Measurements from ENCODE around the gene PPP2R2C.

Gene PPP2R2C

GRCh38 chr4:6506616-6507140 is 34.3 kb upstream of the PPP2R2C start:
- Histone ChIP-seq H3K27me3 (ENCODE audit: insufficient read depth, low read length, poor library complexity, severe bottlenecking) (no peaks in the 10 kb centered on the region), H3K4me3 (ENCODE audit: low read length, poor library complexity, severe bottlenecking) (no peak overlapping the region), H4K20me1 (ENCODE audit: insufficient read depth, low read length, poor library complexity, severe bottlenecking) (no peaks in the 10 kb centered on the region), H3K9ac (ENCODE audit: low read depth, low read length, poor library complexity, severe bottlenecking) (no peak overlapping the region), H3K4me2 (ENCODE audit: low read depth, low read length, poor library complexity, severe bottlenecking) (no peak overlapping the region), H3K4me1 (ENCODE audit: insufficient read depth, low read length, poor library complexity, severe bottlenecking) (no peaks in the 10 kb centered on the region), H3K36me3 (ENCODE audit: insufficient read depth, low read length) (no peaks in the 10 kb centered on the region), H2AFZ (ENCODE audit: low read length) (no peak overlapping the region), H3F3A (ENCODE audit: low read depth) (no peaks in the 10 kb centered on the region), H3K9me3 (ENCODE audit: insufficient read depth, low read depth, low read length) (peaks cover 15% of the 10 kb centered on the region; the same call in 1 of the 2 replicates), H3K79me2 (ENCODE audit: insufficient read depth, low read length) (no peaks in the 10 kb centered on the region), H3K9me2 (replicated peaks; ENCODE audit: low read depth, low read length) (no peaks in the 10 kb centered on the region)
- TF ChIP-seq EZH2phosphoT487 (IDR thresholded peaks at IDR 0.05; ENCODE audit: borderline replicate concordance), result no peak
- TF ChIP-seq, protein P1, sequence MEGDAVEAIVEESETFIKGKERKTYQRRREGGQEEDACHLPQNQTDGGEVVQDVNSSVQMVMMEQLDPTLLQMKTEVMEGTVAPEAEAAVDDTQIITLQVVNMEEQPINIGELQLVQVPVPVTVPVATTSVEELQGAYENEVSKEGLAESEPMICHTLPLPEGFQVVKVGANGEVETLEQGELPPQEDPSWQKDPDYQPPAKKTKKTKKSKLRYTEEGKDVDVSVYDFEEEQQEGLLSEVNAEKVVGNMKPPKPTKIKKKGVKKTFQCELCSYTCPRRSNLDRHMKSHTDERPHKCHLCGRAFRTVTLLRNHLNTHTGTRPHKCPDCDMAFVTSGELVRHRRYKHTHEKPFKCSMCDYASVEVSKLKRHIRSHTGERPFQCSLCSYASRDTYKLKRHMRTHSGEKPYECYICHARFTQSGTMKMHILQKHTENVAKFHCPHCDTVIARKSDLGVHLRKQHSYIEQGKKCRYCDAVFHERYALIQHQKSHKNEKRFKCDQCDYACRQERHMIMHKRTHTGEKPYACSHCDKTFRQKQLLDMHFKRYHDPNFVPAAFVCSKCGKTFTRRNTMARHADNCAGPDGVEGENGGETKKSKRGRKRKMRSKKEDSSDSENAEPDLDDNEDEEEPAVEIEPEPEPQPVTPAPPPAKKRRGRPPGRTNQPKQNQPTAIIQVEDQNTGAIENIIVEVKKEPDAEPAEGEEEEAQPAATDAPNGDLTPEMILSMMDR (conservative IDR thresholded peaks at IDR 0.05; ENCODE audit: low read length), result no peak

GRCh38 chr4:6504900-6505496 is 32.6 kb upstream of the PPP2R2C start:
- Histone ChIP-seq H3K4me1 (ENCODE audit: insufficient read depth, low read length, poor library complexity, severe bottlenecking) (no peaks in the 10 kb centered on the region), H3K9me3 (ENCODE audit: insufficient read depth, low read depth, low read length) (peaks cover 15% of the 10 kb centered on the region; the same call in 1 of the 2 replicates), H3K9me2 (replicated peaks; ENCODE audit: low read depth, low read length) (no peaks in the 10 kb centered on the region), H3K9ac (ENCODE audit: low read depth, low read length, poor library complexity, severe bottlenecking) (no peak overlapping the region), H2AFZ (ENCODE audit: low read length) (no peak overlapping the region), H3K4me3 (ENCODE audit: low read length, poor library complexity, severe bottlenecking) (no peak overlapping the region), H4K20me1 (ENCODE audit: insufficient read depth, low read length, poor library complexity, severe bottlenecking) (no peaks in the 10 kb centered on the region), H3K79me2 (ENCODE audit: insufficient read depth, low read length) (no peaks in the 10 kb centered on the region), H3K36me3 (ENCODE audit: insufficient read depth, low read length) (no peaks in the 10 kb centered on the region), H3K4me2 (ENCODE audit: low read depth, low read length, poor library complexity, severe bottlenecking) (no peak overlapping the region), H3K27me3 (ENCODE audit: insufficient read depth, low read length, poor library complexity, severe bottlenecking) (no peaks in the 10 kb centered on the region), H3F3A (ENCODE audit: low read depth) (no peaks in the 10 kb centered on the region)
- TF ChIP-seq EZH2phosphoT487 (IDR thresholded peaks at IDR 0.05; ENCODE audit: borderline replicate concordance), result no peak
- TF ChIP-seq, protein P1 (conservative IDR thresholded peaks at IDR 0.05; ENCODE audit: low read length), result no peak

DNA sequence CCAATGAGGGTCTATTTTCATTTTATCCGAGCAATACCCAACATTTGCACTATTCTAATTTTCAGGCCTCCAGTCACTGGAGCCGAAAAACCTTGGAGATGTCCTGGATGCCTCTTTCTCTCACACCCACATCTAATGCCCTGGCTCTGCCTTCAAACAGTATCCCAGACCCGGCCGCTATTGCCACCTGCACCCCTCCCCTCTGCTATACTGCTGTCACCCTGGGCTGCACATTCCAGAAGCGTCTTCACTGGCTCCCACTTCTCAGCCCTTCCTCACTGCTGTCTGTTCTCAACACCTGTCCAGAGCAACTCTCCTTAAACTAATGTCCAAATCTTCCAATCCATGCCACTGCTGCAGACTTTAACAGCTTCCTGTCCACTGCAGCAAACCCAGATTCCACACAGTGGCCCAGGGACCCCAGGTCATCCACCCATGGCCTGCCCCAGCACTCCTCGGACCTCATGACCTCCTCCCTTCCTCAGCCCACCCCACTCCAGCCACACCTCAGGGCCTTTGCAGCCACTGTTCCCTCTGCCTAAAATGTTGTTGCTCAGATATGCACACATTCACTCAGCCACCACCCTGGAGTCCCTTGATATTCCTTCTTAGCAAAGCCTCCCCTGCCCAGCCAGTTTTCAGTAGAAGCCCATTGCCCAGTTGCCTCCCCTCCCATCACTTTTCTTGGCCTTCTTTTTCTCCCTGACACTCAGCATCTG is 30.5 kb upstream of the PPP2R2C start:
- Histone ChIP-seq H3K9ac (ENCODE audit: low read depth, low read length, poor library complexity, severe bottlenecking) (no peak overlapping the region), H3F3A (ENCODE audit: low read depth) (no peaks in the 10 kb centered on the region), H3K4me2 (ENCODE audit: low read depth, low read length, poor library complexity, severe bottlenecking) (no peak overlapping the region), H2AFZ (ENCODE audit: low read length) (no peak overlapping the region), H4K20me1 (ENCODE audit: insufficient read depth, low read length, poor library complexity, severe bottlenecking) (no peaks in the 10 kb centered on the region), H3K79me2 (ENCODE audit: insufficient read depth, low read length) (no peaks in the 10 kb centered on the region), H3K27me3 (ENCODE audit: insufficient read depth, low read length, poor library complexity, severe bottlenecking) (no peaks in the 10 kb centered on the region), H3K4me1 (ENCODE audit: insufficient read depth, low read length, poor library complexity, severe bottlenecking) (no peaks in the 10 kb centered on the region), H3K4me3 (ENCODE audit: low read length, poor library complexity, severe bottlenecking) (no peak overlapping the region), H3K36me3 (ENCODE audit: insufficient read depth, low read length) (no peaks in the 10 kb centered on the region), H3K9me2 (replicated peaks; ENCODE audit: low read depth, low read length) (no peaks in the 10 kb centered on the region), H3K9me3 (ENCODE audit: insufficient read depth, low read depth, low read length) (peaks cover 15% of the 10 kb centered on the region; the same call in 1 of the 2 replicates)
- TF ChIP-seq EZH2phosphoT487 (IDR thresholded peaks at IDR 0.05; ENCODE audit: borderline replicate concordance), result no peak
- TF ChIP-seq, protein P1 (conservative IDR thresholded peaks at IDR 0.05; ENCODE audit: low read length), result no peak
